HG03439 (cell line): ENCODE data around the gene CNGA4.

ENCODE experiments used
- ATAC-seq: cut with Tn5 transposase; IDR thresholded peaks from one replicate; pipeline ENCODE4 v1.9.1; 2021; ENCODE audit warnings: mild to moderate bottlenecking, moderate library complexity; ENCODE audit not compliant: unreplicated experiment

Gene CNGA4

GRCh38 chr11:6238902-6239301 lies at the start of gene CNGA4:
CNGA4 (plus strand) TSS chr11:6239089; CDS start chr11:6239207, 118 bp downstream.
- ATAC-seq, result no peak

- ATAC-seq, result no peak
These were observed 47.1 kb upstream of the CNGA4 start for GRCh38 chr11:6191742-6192141.

- no peak for ATAC-seq
These were observed 44.8 kb upstream of the CNGA4 start for GRCh38 chr11:6194065-6194581.

GRCh38 chr11:6196396-6196795 lies 42.5 kb upstream of the CNGA4 start:
- no peak for ATAC-seq

GRCh38 chr11:6197466-6198200 lies 41.3 kb upstream of the CNGA4 start:
- ATAC-seq, result no peak

- ATAC-seq, result no peak
These were observed 39.6 kb upstream of the CNGA4 start, which contains the start of gene OR52W1 for GRCh38 chr11:6199174-6199810. OR52W1 (plus strand) TSS chr11:6199224; CDS start chr11:6199224, 0 bp downstream.

GRCh38 chr11:6200975-6201374 lies 37.9 kb upstream of the CNGA4 start:
- no peak for ATAC-seq

GRCh38 chr11:6201481-6201880 lies 37.4 kb upstream of the CNGA4 start:
- ATAC-seq, result no peak

GRCh38 chr11:6202041-6202440 lies 36.8 kb upstream of the CNGA4 start:
- no peak for ATAC-seq

GRCh38 chr11:6203327-6203726 lies 35.6 kb upstream of the CNGA4 start:
- no peak for ATAC-seq

- ATAC-seq, result no peak
These were observed 34.2 kb upstream of the CNGA4 start for GRCh38 chr11:6204706-6205105.

GRCh38 chr11:6205366-6205765 lies 33.5 kb upstream of the CNGA4 start, which contains the start of gene C11orf42:
C11orf42 (plus strand) TSS chr11:6205557; CDS start chr11:6205616, 59 bp downstream.
- ATAC-seq, result no peak

- ATAC-seq, result no peak
These were observed 32.3 kb upstream of the CNGA4 start for GRCh38 chr11:6206456-6207180.

- no peak for ATAC-seq
These were observed 29.1 kb upstream of the CNGA4 start for GRCh38 chr11:6209801-6210200.

- no peak for ATAC-seq
These were observed 28.5 kb upstream of the CNGA4 start for GRCh38 chr11:6210274-6210955.

GRCh38 chr11:6214530-6214929 lies 24.4 kb upstream of the CNGA4 start:
- ATAC-seq, result no peak

- no peak for ATAC-seq
These were observed 22.4 kb upstream of the CNGA4 start for GRCh38 chr11:6216501-6216900.

GRCh38 chr11:6217722-6218121 lies 21.2 kb upstream of the CNGA4 start:
- no peak for ATAC-seq

GRCh38 chr11:6219359-6219758 lies 19.5 kb upstream of the CNGA4 start:
- ATAC-seq, result no peak

GRCh38 chr11:6223854-6224253 lies 15.0 kb upstream of the CNGA4 start:
- no peak for ATAC-seq

- no peak for ATAC-seq
These were observed 14.5 kb upstream of the CNGA4 start for GRCh38 chr11:6224421-6224820.
